IMR-90 (cell line): ENCODE measurements around the gene PIP5K1A. TPM values are rescaled to one million over a fixed set of nuclear protein-coding genes. Genes with fewer than 3 reads are reported as not detected.

Source experiments
- ATAC-seq: fragments of 200-7000 bp; cut with Tn5 transposase; 2 replicates; pipeline ENCODE4 v1.9.1; 2020; ENCODE audit warnings: low read depth, mild to moderate bottlenecking, moderate library complexity
- BruUV-seq: library from RNA; stranded (reverse); fragments of 400-500 nt; replicated peaks from 2 replicates; lab custom pipeline; 2021; lab: Mats Ljungman, UMichigan
- CTCF ChIA-PET: fragments of 300-600 bp; formaldehyde crosslinking; extraction: SDS; loops from one replicate; lab custom pipeline; 2021; ENCODE audit warnings: antibody characterized with exemption; lab: Yijun Ruan, JAX
- POLR2A ChIA-PET: fragments of 300-600 bp; sonication (Branson Sonifier 250); formaldehyde crosslinking; loops from one replicate; lab custom pipeline; 2022; ENCODE audit warnings: antibody characterized with exemption; ENCODE audit not compliant: unreplicated experiment; lab: Charles Lee
- DNase-seq: peaks from one replicate; pipeline ENCODE4 v3.0.0; 2013
- H2AFZ ChIP-seq: replicated peaks from 2 replicates; pipeline ENCODE3; 2013; ENCODE audit warnings: low read length, mild to moderate bottlenecking; ENCODE audit not compliant: poor library complexity
- H2AK5ac ChIP-seq: 2 replicates; pipeline ENCODE4 v1.6.1; 2013; ENCODE audit warnings: low read depth, low read length, inconsistent platforms
- H2AK9ac ChIP-seq: replicated peaks from 2 replicates; pipeline ENCODE3; 2013; ENCODE audit warnings: mild to moderate bottlenecking, low read depth, low read length, moderate library complexity; ENCODE audit not compliant: poor library complexity
- H2BK120ac ChIP-seq: 2 replicates; pipeline ENCODE4 v1.6.1; 2013; ENCODE audit warnings: low read depth, low read length, inconsistent platforms
- H2BK15ac ChIP-seq: 3 replicates; pipeline ENCODE4 v1.6.1; 2013; ENCODE audit warnings: low read depth, low read length, inconsistent platforms
- H2BK20ac ChIP-seq: 2 replicates; pipeline ENCODE4 v1.6.1; 2013; ENCODE audit warnings: low read depth, mild to moderate bottlenecking, inconsistent platforms, low read length, moderate library complexity
- H2BK5ac ChIP-seq: 2 replicates; pipeline ENCODE4 v1.6.1; 2013; ENCODE audit warnings: mild to moderate bottlenecking, low read depth, low read length, inconsistent platforms; ENCODE audit not compliant: poor library complexity, severe bottlenecking
- H3K14ac ChIP-seq: replicated peaks from 2 replicates; pipeline ENCODE4 v1.6.1; 2013; ENCODE audit warnings: low read depth, low read length, inconsistent platforms
- H3K18ac ChIP-seq: 2 replicates; pipeline ENCODE4 v1.6.1; 2013; ENCODE audit warnings: low read depth, low read length, control low read depth
- H3K23ac ChIP-seq: 2 replicates; pipeline ENCODE4 v1.6.1; 2013; ENCODE audit warnings: low read depth, low read length, inconsistent platforms
- H3K27ac ChIP-seq: 2 replicates; pipeline ENCODE4 v1.5.1; 2013; ENCODE audit warnings: mild to moderate bottlenecking, control low read depth, low read length; ENCODE audit not compliant: insufficient read depth
- H3K27me3 ChIP-seq: 2 replicates; pipeline ENCODE4 v1.6.1; 2013; ENCODE audit warnings: low read length; ENCODE audit not compliant: control insufficient read depth, insufficient read depth
- H3K36me3 ChIP-seq: 2 replicates; pipeline ENCODE4 v1.6.1; 2013; ENCODE audit warnings: low read length, mixed read lengths; ENCODE audit not compliant: control insufficient read depth, insufficient read depth
- H3K4ac ChIP-seq: 2 replicates; pipeline ENCODE4 v1.6.1; 2013; ENCODE audit warnings: low read depth, low read length, inconsistent platforms
- H3K4me1 ChIP-seq: 2 replicates; pipeline ENCODE4 v1.6.1; 2013; ENCODE audit warnings: low read length, mixed read lengths; ENCODE audit not compliant: control insufficient read depth, insufficient read depth
- H3K4me2 ChIP-seq: 2 replicates; pipeline ENCODE4 v1.6.1; 2013; ENCODE audit warnings: low read depth, mild to moderate bottlenecking, control low read depth, low read length, moderate library complexity
- H3K4me3 ChIP-seq: 2 replicates; pipeline ENCODE4 v1.5.1; 2013; ENCODE audit warnings: low read depth, mild to moderate bottlenecking, control low read depth, low read length, moderate library complexity; ENCODE audit not compliant: insufficient read depth
- H3K56ac ChIP-seq: 2 replicates; pipeline ENCODE4 v1.6.1; 2013; ENCODE audit warnings: low read length, inconsistent platforms; ENCODE audit not compliant: insufficient read depth; ENCODE audit errors: extremely low read depth
- H3K79me1 ChIP-seq, 2 experiments: 2 replicates each; pipeline ENCODE4 v1.6.1; 2013; ENCODE audit warnings: low read length in 2 of 2, inconsistent platforms in 1 of 2, low read depth in 1 of 2
- H3K9ac ChIP-seq: 2 replicates; pipeline ENCODE4 v1.6.1; 2013; ENCODE audit warnings: low read depth, low read length, control low read depth
- H3K9me1 ChIP-seq: 2 replicates; pipeline ENCODE4 v1.6.1; 2013; ENCODE audit warnings: low read length, inconsistent platforms; ENCODE audit not compliant: insufficient read depth
- H3K9me3 ChIP-seq: 2 replicates; pipeline ENCODE4 v1.6.1; 2013; ENCODE audit warnings: low read length; ENCODE audit not compliant: control insufficient read depth, insufficient read depth
- H4K20me1 ChIP-seq: 2 replicates; pipeline ENCODE4 v1.6.1; 2013; ENCODE audit warnings: low read length, inconsistent platforms; ENCODE audit not compliant: insufficient read depth
- H4K5ac ChIP-seq: 2 replicates; pipeline ENCODE4 v1.6.1; 2013; ENCODE audit warnings: mild to moderate bottlenecking, low read depth, low read length, control low read depth
- H4K8ac ChIP-seq, 2 experiments: 2 replicates each; pipeline ENCODE4 v1.6.1; 2013; ENCODE audit warnings: low read depth in 2 of 2, low read length in 2 of 2, control low read depth in 1 of 2, inconsistent platforms in 1 of 2
- H4K91ac ChIP-seq: 2 replicates; pipeline ENCODE4 v1.6.1; 2013; ENCODE audit warnings: low read depth, low read length, inconsistent platforms; ENCODE audit not compliant: insufficient read depth
- MAZ ChIP-seq: IDR thresholded peaks from 2 replicates; pipeline ENCODE4 v1.6.1; 2012; ENCODE audit warnings: low read depth, mild to moderate bottlenecking, low read length, improper control_type of control experiment, moderate library complexity, borderline replicate concordance
- POLR2A ChIP-seq: IDR thresholded peaks from 2 replicates; pipeline ENCODE4 v1.6.1; 2012; ENCODE audit warnings: mild to moderate bottlenecking, low read depth, low read length
- RCOR1 ChIP-seq: IDR thresholded peaks from 2 replicates; pipeline ENCODE4 v1.6.1; 2012; ENCODE audit warnings: mild to moderate bottlenecking, low read length, improper control_type of control experiment; ENCODE audit not compliant: insufficient replicate concordance
- SMC3 ChIP-seq: fragments of 150-350 bp; IDR thresholded peaks from 2 replicates; pipeline ENCODE4 v1.6.1; 2016; ENCODE audit warnings: low read depth, mild to moderate bottlenecking, antibody characterized with exemption, low read length, moderate library complexity
- WGBS, 2 experiments: methylation state at CpG; one replicate each; pipeline versions ENCODE4 v1.1.5 to v1.1.7; 2013; ENCODE audit warnings: missing lambda C conversion rate in 2 of 2; ENCODE audit not compliant: insufficient read length in 1 of 2; ENCODE audit errors: extremely low coverage in 2 of 2; 5-methylcytosine and 5-hydroxymethylcytosine counted together
- dilution Hi-C: fragments of 300-500 bp; cut with HindIII; formaldehyde crosslinking; loops from one replicate; pipeline ENCODE4 v1.14.3; 2018; ENCODE audit warnings: low sequenced_read_pairs; ENCODE audit not compliant: unreplicated experiment
- in situ Hi-C: fragments of 300-500 bp; cut with MboI; formaldehyde crosslinking; loops from 3 replicates; pipeline ENCODE4 v1.14.3; 2019; ENCODE audit warnings: low sequenced_read_pairs, inconsistent platforms, mixed read lengths
- intact Hi-C: fragments of 100-400 bp; cut with micrococcal nuclease; formaldehyde crosslinking; loops from 2 replicates; pipeline ENCODE4 v1.10.0; 2022
- polyA plus RNA-seq, 3 experiments: library from polyadenylated mRNA; depleted of rRNA; stranded (reverse); fragments of >200 nt; gene quantifications; 2 replicates each; pipeline ENCODE4 v1.2.3, GENCODE V29; 2012; ENCODE audit warnings: low replicate concordance in 1 of 3
- total RNA-seq: library from RNA; depleted of rRNA; stranded (reverse); fragments of >200 nt; gene quantifications from 2 replicates; pipeline ENCODE4 v1.2.3, GENCODE V29; 2012

PIP5K1A gene
- total and polyA plus RNA-seq, 2 of the 4 experiments (the other 2 are of a cell fraction): 59.1 to 105 TPM

DNA sequence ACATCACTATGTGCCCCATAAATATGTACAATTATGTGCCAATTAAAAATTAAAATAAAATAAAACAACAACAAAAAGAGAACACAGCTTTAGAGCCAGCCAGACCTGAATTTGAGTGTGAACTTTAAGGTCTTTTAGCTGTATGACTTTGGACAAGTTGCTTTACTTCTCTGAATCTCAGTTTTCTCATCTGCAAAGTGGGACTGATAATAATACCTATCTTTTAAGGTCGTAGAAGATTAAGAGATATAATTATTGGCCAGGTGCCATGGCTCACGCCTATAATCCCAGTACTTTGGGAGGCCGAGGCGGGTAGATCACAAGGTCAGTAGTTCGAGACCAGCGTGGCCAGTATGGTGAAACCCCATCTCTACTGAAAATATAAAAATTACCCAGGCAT is 5.0 kb upstream of the PIP5K1A start:
- BruUV-seq: no TSS peak
- Histone ChIP-seq H4K8ac (no peak overlapping the region), H3K14ac (no peak overlapping the region), H3K36me3 (no peaks in the 10 kb centered on the region), H2AFZ (no peak overlapping the region), H3K9me3 (no peaks in the 10 kb centered on the region), H3K79me1 (peaks cover 12 to 30% of the 10 kb centered on the region in 2 experiments), H3K27ac (no peak overlapping the region), H3K4me1 (peaks cover 2% of the 10 kb centered on the region; the same call in 1 of the 2 replicates), H4K91ac (no peak overlapping the region), H3K18ac (no peak overlapping the region), H2BK20ac (no peak overlapping the region), H2AK5ac (no peak overlapping the region), H3K4me3 (no peak overlapping the region), H2AK9ac (no peak overlapping the region), H4K20me1 (no peaks in the 10 kb centered on the region), H2BK15ac (no peak overlapping the region), H3K9me1 (peaks cover 5% of the 10 kb centered on the region; the same call in 1 of the 2 replicates), H3K4ac (no peak overlapping the region), H3K27me3 (no peaks in the 10 kb centered on the region), H3K23ac (no peak overlapping the region), H3K56ac (no peak overlapping the region), H2BK5ac (no peak overlapping the region), H2BK120ac (no peak overlapping the region), H4K5ac (no peak overlapping the region), H3K4me2 (no peak overlapping the region), H3K9ac (no peak overlapping the region)
- ChIA-PET CTCF (interaction anchor here (0.7 kb wide), 1 partner anchor 101 kb away, joined by 7 read pairs; no protein-coding TSS in a partner anchor), POLR2A (no interaction called here)
- in situ Hi-C loops (loop anchor here (10.0 kb wide), 1 partner anchor 211 kb away; no protein-coding TSS in a partner anchor), intact Hi-C loops (no loop called here), dilution Hi-C loops (no loop called here)
- no peak for DNase-seq
- TF ChIP-seq MAZ (no peak), SMC3 (no peak), POLR2A (no peak), RCOR1 (no peak)
- no CpG with 5 or more reads among the region's 6 CpGs for WGBS, 2 experiments
- ATAC-seq: no peak
